ENCODE measurements around the gene ETFA.

GRCh38 chr15:76209942-76210341 lies 101.3 kb downstream of the ETFA start:
- TF ChIP-seq CTCF (conservative IDR thresholded peaks at IDR 0.05 in 1 of 2, IDR thresholded peaks at IDR 0.05 in 1 of 2; ENCODE audit: extremely low read depth in 1 of 2, insufficient read depth in 1 of 2, low read depth in 1 of 2, low read length in 2 of 2), result no peak
- TF ChIP-seq EZH2 (IDR thresholded peaks at IDR 0.05; ENCODE audit: borderline replicate concordance, low read length), result no peak
